GM12878 (cell line): ENCODE measurements around the gene MAD2L2. TPM values are rescaled to one million over a fixed set of nuclear protein-coding genes. Genes with fewer than 3 reads are reported as not detected.
A peak's percentile ranks its signal among the peaks of the same experiment; 100 is the strongest.

Experiments used
- ATAC-seq: fragments of 200-7000 bp; cut with Tn5 transposase; 3 replicates; pipeline ENCODE4 v1.9.1; 2020; ENCODE audit warnings: mild to moderate bottlenecking, moderate library complexity
- BruUV-seq: library from RNA; stranded (reverse); fragments of 400-500 nt; replicated peaks from 2 replicates; lab custom pipeline; 2021; lab: Mats Ljungman, UMichigan
- CTCF ChIA-PET: fragments of 300-600 bp; sonication (Branson Sonifier 250); formaldehyde crosslinking; extraction: SDS; loops from one replicate; lab custom pipeline; 2021; ENCODE audit warnings: inconsistent platforms; lab: Yijun Ruan, JAX
- POLR2A ChIA-PET: fragments of 350-600 bp; formaldehyde crosslinking; extraction: SDS; loops from one replicate; lab custom pipeline; 2021; ENCODE audit warnings: inconsistent platforms; lab: Charles Lee
- RAD21 ChIA-PET: fragments of 300-600 bp; sonication (Branson Sonifier 250); formaldehyde crosslinking; loops from one replicate; lab custom pipeline; 2023; ENCODE audit warnings: antibody characterized with exemption; ENCODE audit not compliant: unreplicated experiment; lab: Charles Lee
- SMC1A ChIA-PET: fragments of 300-600 bp; sonication (Branson Sonifier 250); formaldehyde crosslinking; loops from one replicate; lab custom pipeline; 2023; ENCODE audit not compliant: unreplicated experiment, uncharacterized antibody; lab: Charles Lee
- DNase-seq: peaks from one replicate; pipeline ENCODE4 v3.0.0-alpha.2; 2011; ENCODE audit warnings: low read depth, low spot score
- FAIRE-seq: peaks from 3 replicates; lab custom pipeline; 2011; peaks lifted over from hg19 to GRCh38; lab: Jason Lieb, UNC
- H2AFZ ChIP-seq: 2 replicates; pipeline ENCODE4 v1.6.0; 2011; ENCODE audit warnings: low read depth, low read length, control low read depth; ENCODE audit not compliant: control insufficient read depth
- H3K27ac ChIP-seq: 2 replicates; pipeline ENCODE4 v1.5.1; 2011; ENCODE audit warnings: control low read depth; ENCODE audit not compliant: control insufficient read depth, insufficient read depth
- H3K27me3 ChIP-seq, 2 experiments: replicated peaks in 1 of 2; 2 replicates each; pipeline versions ENCODE4 v1.6.0 to v1.6.1; 2011; ENCODE audit warnings: low read length in 1 of 2; ENCODE audit not compliant: control insufficient read depth in 2 of 2, insufficient read depth in 2 of 2
- H3K36me3 ChIP-seq, 2 experiments: 2 replicates each; pipeline ENCODE4 v1.5.1; 2011; ENCODE audit warnings: low read length in 1 of 2; ENCODE audit not compliant: control insufficient read depth in 2 of 2, insufficient read depth in 2 of 2
- H3K4me1 ChIP-seq: 2 replicates; pipeline ENCODE4 v1.6.1; 2011; ENCODE audit warnings: mild to moderate bottlenecking, low read length, moderate library complexity, mixed read lengths; ENCODE audit not compliant: control insufficient read depth, insufficient read depth
- H3K4me2 ChIP-seq: 2 replicates; pipeline ENCODE4 v1.6.0; 2011; ENCODE audit warnings: control low read depth; ENCODE audit not compliant: control insufficient read depth, insufficient read depth
- H3K4me3 ChIP-seq: fragments of 200-600 bp; sonication (generic); 2 replicates; pipeline ENCODE4 v1.5.1; 2016
- H3K79me2 ChIP-seq: 2 replicates; pipeline ENCODE4 v1.6.0; 2011; ENCODE audit warnings: low read length; ENCODE audit not compliant: control insufficient read depth, insufficient read depth
- H3K9ac ChIP-seq: 2 replicates; pipeline ENCODE4 v1.8.0; 2011; ENCODE audit warnings: low read length, control low read depth, mixed read lengths; ENCODE audit not compliant: control insufficient read depth, insufficient read depth
- H3K9me3 ChIP-seq: replicated peaks from 3 replicates; pipeline ENCODE4 v1.5.1; 2011; ENCODE audit warnings: mild to moderate bottlenecking, low read length; ENCODE audit not compliant: control insufficient read depth, insufficient read depth
- H4K20me1 ChIP-seq: 2 replicates; pipeline ENCODE4 v1.6.0; 2011; ENCODE audit not compliant: control insufficient read depth, insufficient read depth
- BHLHE40 ChIP-seq, 2 experiments: fragments of 450-650 bp in 1 of 2; IDR thresholded peaks; 2 replicates each; pipeline ENCODE4 v1.6.1; 2011 to 2017; ENCODE audit warnings: low read depth in 2 of 2, borderline replicate concordance in 1 of 2, improper control_type of control experiment in 1 of 2, low read length in 1 of 2, mild to moderate bottlenecking in 1 of 2
- PKNOX1 ChIP-seq: fragments of 450-650 bp; IDR thresholded peaks from 2 replicates; pipeline ENCODE4 v1.6.1; 2016; ENCODE audit warnings: mild to moderate bottlenecking
- WGBS: methylation state at CpG from one replicate; pipeline ENCODE4 v1.1.6; 2016; ENCODE audit warnings: low lambda C conversion rate; ENCODE audit not compliant: insufficient replicate concordance, insufficient coverage; ENCODE audit errors: missing lambda C conversion rate; 5-methylcytosine and 5-hydroxymethylcytosine counted together
- in situ Hi-C: fragments of 300-500 bp; cut with MboI; formaldehyde crosslinking; loops from 9 replicates; pipeline ENCODE4 v1.14.3; 2018; ENCODE audit warnings: mixed read lengths
- intact Hi-C: fragments of 100-400 bp; cut with micrococcal nuclease; formaldehyde crosslinking; loops from one replicate; pipeline ENCODE4 v1.14.2; 2022; ENCODE audit not compliant: unreplicated experiment
- polyA plus RNA-seq, 11 experiments: library from polyadenylated mRNA; depleted of rRNA in 4 of 11; unstranded in 6 of 11; stranded (reverse) in 5 of 11; fragments of >200 nt; fragmentation: Nextera tagmentation in 4 of 11; fragmentation: Illumina TruSeq in 1 of 11; extraction: Ambion mirVana in 4 of 11; extraction: Trizol in 1 of 11; gene quantifications; 1 replicate in 1 of 11; 2 replicates in 10 of 11; pipeline versions ENCODE4 v1.2.1 to v1.2.3, GENCODE V29; 2011 to 2016; ENCODE audit warnings: inconsistent platforms in 2 of 11, missing spikeins in 2 of 11, low read depth in 1 of 11
- total RNA-seq, 4 experiments: library from RNA; depleted of rRNA in 3 of 4; stranded (reverse); fragments of >200 nt in 3 of 4; fragmentation: Illumina TruSeq in 1 of 4; extraction: Trizol in 1 of 4; gene quantifications; 2 replicates each; pipeline versions ENCODE4 v1.2.1 to v1.2.3, GENCODE V29; 2013 to 2021

Gene MAD2L2
- total and polyA plus RNA-seq, 10 of the 15 experiments (the other 5 are each of a cell fraction or from before 2014, with no cell fraction given) = 3.5 to 95.0 (median 53.2) TPM

GRCh38 chr1:11654939-11655808 is 25.8 kb downstream of the MAD2L2 start:
- WGBS = 12% methylated on average over 22 of the region's 45 CpGs
- ChIA-PET CTCF (interaction anchor here (1.1 to 2.5 kb wide), 5 partner anchors 10 to 80 kb away, joined by 3 to 10 read pairs (median 5); no protein-coding TSS in a partner anchor), SMC1A (interaction anchor here (1.0 to 1.2 kb wide), 2 partner anchors 55 to 64 kb away, joined by 4 to 6 read pairs; no protein-coding TSS in a partner anchor), POLR2A (interaction anchor here (0.7 to 1.2 kb wide), 4 partner anchors 9 to 81 kb away, joined by 3 to 5 read pairs (median 4); partner anchors contain the start of genes AGTRAP, FBXO6 and MAD2L2), RAD21 (interaction anchor here (0.6 to 2.0 kb wide), 4 partner anchors 9 to 617 kb away, joined by 3 to 9 read pairs (median 6); partner anchors contain the start of gene FBXO6)
- intact Hi-C loops = no loop called here
- TF ChIP-seq PKNOX1 (no peak), BHLHE40 (IDR thresholded peaks at IDR 0.05; ENCODE audit: borderline replicate concordance in 1 of 2, low read depth in 2 of 2, low read length in 1 of 2) (peak in 1 of 2 experiments; percentile 13; a peak in 1 of 4 replicates)
- H3K4me1 ChIP-seq = peaks cover 5% of the 10 kb centered on the region
- H3K4me3 ChIP-seq = peak overlapping the region; percentile 80
- in situ Hi-C loops = loop anchor here (5.0 kb wide), 1 partner anchor 62 kb away; no protein-coding TSS in a partner anchor
- BruUV-seq = no TSS peak
- ATAC-seq (peak; percentile 35), FAIRE-seq (no peak), DNase-seq (no peak)
- H3K27ac ChIP-seq = no peak overlapping the region
- no peaks in the 10 kb centered on the region for H3K9me3 ChIP-seq
- H3K4me2 ChIP-seq = peak overlapping the region; percentile 84
- H3K27me3 ChIP-seq = no peaks in the 10 kb centered on the region; a peak in 2 of 4 replicates
- peaks cover 0 to 5% of the 10 kb centered on the region in 2 experiments; a peak in 1 of 4 replicates for H3K36me3 ChIP-seq
- peak overlapping the region; percentile 44 for H2AFZ ChIP-seq
- H3K79me2 ChIP-seq = no peaks in the 10 kb centered on the region
- H3K9ac ChIP-seq = peak overlapping the region; percentile 60
- H4K20me1 ChIP-seq = no peaks in the 10 kb centered on the region
